HCT116 (cell line): ENCODE data around the gene CGAS. TPM values are rescaled to one million over a fixed set of nuclear protein-coding genes. Genes with fewer than 3 reads are reported as not detected.

Source experiments
- ATAC-seq: fragments of 200-7000 bp; cut with Tn5 transposase; 2 replicates; pipeline ENCODE4 v1.9.1; 2020; ENCODE audit warnings: mild to moderate bottlenecking, moderate library complexity
- BruUV-seq: library from RNA; stranded (reverse); fragments of 400-500 nt; replicated peaks from 2 replicates; lab custom pipeline; 2021; lab: Mats Ljungman, UMichigan
- CTCF ChIA-PET: fragments of 300-600 bp; sonication (Branson Sonifier 250); formaldehyde crosslinking; loops from one replicate; lab custom pipeline; 2021; ENCODE audit warnings: antibody characterized with exemption; lab: Charles Lee
- POLR2A ChIA-PET: fragments of 300-600, 350-600 bp; sonication (Branson Sonifier 250); formaldehyde crosslinking; loops from one replicate; lab custom pipeline; 2021; ENCODE audit warnings: antibody characterized with exemption; lab: Charles Lee
- RAD21 ChIA-PET, 2 experiments: fragments of 300-600 bp; sonication (Branson Sonifier 250); formaldehyde crosslinking; loops; one replicate each; lab custom pipeline; 2023; ENCODE audit warnings: low total read pairs in 2 of 2; ENCODE audit not compliant: uncharacterized antibody in 2 of 2, unreplicated experiment in 2 of 2, low non-redundant PET in 1 of 2; lab: Charles Lee
- DNase-seq: peaks from one replicate; pipeline ENCODE4 v3.0.0-alpha.2; 2010; ENCODE audit warnings: low read depth, low spot score
- H2AFZ ChIP-seq: fragments of 200-600 bp; shearing (Covaris generic), sonication (generic); 2 replicates; pipeline ENCODE4 v1.6.1; 2017; ENCODE audit warnings: low read depth, mixed run types, mixed read lengths, antibody characterized with exemption, low read length; ENCODE audit not compliant: poor library complexity, severe bottlenecking
- H3K27ac ChIP-seq: 2 replicates; pipeline ENCODE4 v1.5.1; 2012; ENCODE audit warnings: low read depth, low read length
- H3K27me3 ChIP-seq: fragments of 200-600 bp; sonication (generic); 2 replicates; pipeline ENCODE4 v1.6.1; 2016; ENCODE audit warnings: mixed run types, low read length, mixed read lengths; ENCODE audit not compliant: insufficient read depth
- H3K36me3 ChIP-seq, 2 experiments: fragments of 200-500 bp in 1 of 2; fragments of 200-600 bp in 1 of 2; sonication (Bioruptor generic) in 1 of 2; sonication (generic) in 1 of 2; 2 replicates each; pipeline versions ENCODE4 v1.5.1 to v1.6.1; 2014 to 2016; ENCODE audit warnings: low read length in 2 of 2, inconsistent platforms in 1 of 2, mixed read lengths in 1 of 2, mixed run types in 1 of 2; ENCODE audit not compliant: insufficient read depth in 2 of 2, control insufficient read depth in 1 of 2
- H3K4me1 ChIP-seq, 2 experiments: fragments of 200-600 bp in 1 of 2; sonication (generic) in 1 of 2; 2 replicates each; pipeline versions ENCODE4 v1.5.1 to v1.6.1; 2012 to 2017; ENCODE audit warnings: low read length in 2 of 2, inconsistent platforms in 1 of 2, mild to moderate bottlenecking in 1 of 2, mixed read lengths in 1 of 2, mixed run types in 1 of 2, moderate library complexity in 1 of 2; ENCODE audit not compliant: insufficient read depth in 2 of 2, control insufficient read depth in 1 of 2
- H3K4me2 ChIP-seq: fragments of 200-600 bp; sonication (generic); 2 replicates; pipeline ENCODE4 v1.6.1; 2017; ENCODE audit warnings: mixed run types, low read length, mixed read lengths
- H3K4me3 ChIP-seq, 2 experiments: fragments of 200-600 bp in 1 of 2; sonication (generic) in 1 of 2; replicated peaks in 1 of 2; 2 replicates each; pipeline ENCODE4 v1.5.1; 2011 to 2016; ENCODE audit warnings: low read length in 2 of 2, control low read depth in 1 of 2, low read depth in 1 of 2, mild to moderate bottlenecking in 1 of 2, mixed read lengths in 1 of 2, mixed run types in 1 of 2
- H3K79me2 ChIP-seq: fragments of 200-600 bp; sonication (generic); 2 replicates; pipeline ENCODE4 v1.6.1; 2017; ENCODE audit warnings: mild to moderate bottlenecking, mixed run types, low read length, moderate library complexity, mixed read lengths; ENCODE audit not compliant: insufficient read depth
- H3K9ac ChIP-seq: fragments of 200-600 bp; sonication (generic); 2 replicates; pipeline ENCODE4 v1.6.1; 2016; ENCODE audit warnings: low read length, mixed read lengths
- H3K9me2 ChIP-seq: fragments of 200-600 bp; sonication (generic), shearing (Covaris generic); 2 replicates; pipeline ENCODE4 v1.6.1; 2017; ENCODE audit warnings: mixed run types, mild to moderate bottlenecking, moderate library complexity; ENCODE audit not compliant: insufficient read depth
- H3K9me3 ChIP-seq, 2 experiments: fragments of 200-500 bp in 1 of 2; fragments of 200-600 bp in 1 of 2; sonication (Bioruptor generic) in 1 of 2; sonication (generic) in 1 of 2; 2 replicates each; pipeline ENCODE4 v1.6.1; 2014 to 2017; ENCODE audit warnings: low read length in 2 of 2, mixed read lengths in 2 of 2, inconsistent platforms in 1 of 2, low read depth in 1 of 2, mild to moderate bottlenecking in 1 of 2, mixed run types in 1 of 2, moderate library complexity in 1 of 2; ENCODE audit not compliant: control insufficient read depth in 1 of 2, insufficient read depth in 1 of 2
- H4K20me1 ChIP-seq: fragments of 200-600 bp; sonication (generic), shearing (Covaris generic); 2 replicates; pipeline ENCODE4 v1.6.1; 2017; ENCODE audit warnings: mixed run types, mild to moderate bottlenecking, moderate library complexity; ENCODE audit not compliant: insufficient read depth
- CEBPB ChIP-seq: IDR thresholded peaks from 2 replicates; pipeline ENCODE4 v1.6.1; 2012; ENCODE audit warnings: low read depth
- CTCF ChIP-seq, 3 experiments: fragments of 200-600 bp in 1 of 3; sonication (generic) in 1 of 3; IDR thresholded peaks in 2 of 3; conservative IDR thresholded peaks in 1 of 3; 2 replicates each; pipeline ENCODE4 v1.5.1; 2012 to 2017; ENCODE audit warnings: low read depth in 2 of 3, low read length in 2 of 3, antibody characterized with exemption in 1 of 3, borderline replicate concordance in 1 of 3, control low read depth in 1 of 3, mild to moderate bottlenecking in 1 of 3, mixed read lengths in 1 of 3, mixed run types in 1 of 3, moderate library complexity in 1 of 3; ENCODE audit not compliant: insufficient read depth in 1 of 3
- EGR1 ChIP-seq: IDR thresholded peaks from 2 replicates; pipeline ENCODE4 v1.6.1; 2012; ENCODE audit warnings: low read depth
- FOSL1 ChIP-seq: IDR thresholded peaks from 2 replicates; pipeline ENCODE4 v1.6.1; 2012; ENCODE audit warnings: low read depth
- MAX ChIP-seq: IDR thresholded peaks from 2 replicates; pipeline ENCODE4 v1.6.1; 2012
- POLR2A ChIP-seq: IDR thresholded peaks from 2 replicates; pipeline ENCODE4 v1.7.0; 2011; ENCODE audit warnings: borderline replicate concordance; ENCODE audit not compliant: insufficient read depth, insufficient read length; ENCODE audit errors: extremely low read depth
- POLR2AphosphoS5 ChIP-seq: IDR thresholded peaks from 2 replicates; pipeline ENCODE4 v1.6.1; 2011; ENCODE audit warnings: mild to moderate bottlenecking, low read depth, low read length, moderate library complexity
- RAD21 ChIP-seq: IDR thresholded peaks from 2 replicates; pipeline ENCODE4 v1.6.1; 2012; ENCODE audit warnings: low read depth, mild to moderate bottlenecking
- SP1 ChIP-seq: IDR thresholded peaks from 2 replicates; pipeline ENCODE4 v1.6.1; 2012; ENCODE audit warnings: low read depth
- SRF ChIP-seq: IDR thresholded peaks from 2 replicates; pipeline ENCODE4 v1.6.1; 2012; ENCODE audit warnings: low read depth
- TCF7L2 ChIP-seq: IDR thresholded peaks from 2 replicates; pipeline ENCODE4 v1.7.0; 2011; ENCODE audit warnings: borderline replicate concordance, inconsistent platforms; ENCODE audit not compliant: insufficient read depth, insufficient read length; ENCODE audit errors: extremely low read depth
- YY1 ChIP-seq: IDR thresholded peaks from 2 replicates; pipeline ENCODE4 v1.6.1; 2011; ENCODE audit warnings: low read length, low read depth, moderate library complexity, mild to moderate bottlenecking; ENCODE audit not compliant: insufficient replicate concordance; ENCODE audit errors: extremely low read depth
- ZBTB33 ChIP-seq: IDR thresholded peaks from 2 replicates; pipeline ENCODE4 v1.6.1; 2011; ENCODE audit warnings: mild to moderate bottlenecking, low read length, moderate library complexity; ENCODE audit not compliant: insufficient replicate concordance; ENCODE audit errors: extremely low read depth
- ZNF274 ChIP-seq: fragments of 200-500 bp; sonication (Bioruptor generic); IDR thresholded peaks from 2 replicates; pipeline ENCODE4 v1.6.1; 2014; ENCODE audit warnings: mild to moderate bottlenecking, low read depth, low read length, inconsistent platforms
- intact Hi-C: fragments of 100-400 bp; cut with micrococcal nuclease; formaldehyde crosslinking; loops from 2 replicates; pipeline ENCODE4 v1.10.0; 2022
- total RNA-seq: library from RNA; stranded (reverse); gene quantifications from one replicate; pipeline ENCODE4 v1.2.1, GENCODE V29; 2021; ENCODE audit not compliant: unreplicated experiment

The CGAS gene
- total RNA-seq, 1 experiment from 2014 or later: 0.27 TPM

GRCh38 chr6:73409395-73409794, 42.7 kb downstream of the CGAS start (continued):
- TF ChIP-seq CEBPB (no peak), SP1 (no peak), RAD21 (no peak)

GRCh38 chr6:73400656-73401055, 51.4 kb downstream of the CGAS start:
- Histone ChIP-seq H3K9ac (no peak overlapping the region), H2AFZ (no peak overlapping the region), H3K4me1 (no peaks in the 10 kb centered on the region), H3K9me3 (no peaks in the 10 kb centered on the region), H3K4me2 (no peak overlapping the region), H3K79me2 (no peaks in the 10 kb centered on the region), H3K27ac (no peak overlapping the region), H3K9me2 (no peaks in the 10 kb centered on the region; the same call in 1 of the 2 replicates), H3K36me3 (no peaks in the 10 kb centered on the region), H3K27me3 (no peaks in the 10 kb centered on the region), H4K20me1 (no peaks in the 10 kb centered on the region), H3K4me3 (no peak overlapping the region)
- no peak for DNase-seq
- TF ChIP-seq SRF: no peak
- TF ChIP-seq POLR2AphosphoS5: no peak
- TF ChIP-seq EGR1: no peak
- no peak for TF ChIP-seq TCF7L2
- TF ChIP-seq RAD21: no peak
- TF ChIP-seq YY1: no peak
- no peak for TF ChIP-seq FOSL1
- no peak for TF ChIP-seq CEBPB
- TF ChIP-seq ZNF274: no peak
- no peak for TF ChIP-seq POLR2A
- no peak for TF ChIP-seq ZBTB33
- TF ChIP-seq CTCF (IDR thresholded peaks at IDR 0.05 in 2 of 3, conservative IDR thresholded peaks at IDR 0.05 in 1 of 3; ENCODE audit: borderline replicate concordance in 1 of 3, insufficient read depth in 1 of 3, low read depth in 2 of 3, low read length in 2 of 3): no peak
- no peak for TF ChIP-seq MAX
- no peak for ATAC-seq
- CTCF ChIA-PET: interaction anchor here (1.6 kb wide), 1 partner anchor 12 kb away, joined by 5 read pairs; no protein-coding TSS in a partner anchor
- POLR2A ChIA-PET: no interaction called here
- BruUV-seq: no TSS peak
- intact Hi-C loops: no loop called here
- RAD21 ChIA-PET: no interaction called here
